ENCODE measurements around the gene SIRT2. TPM values are rescaled to one million over a fixed set of nuclear protein-coding genes. Genes with fewer than 3 reads are reported as not detected.

The SIRT2 gene
- total and polyA plus RNA-seq, 2 of the 13 experiments (the other 11 are each of a cell fraction or from before 2014, with no cell fraction given): 22.3 to 26.1 TPM

GRCh38 chr19:38851622-38852230 is 47.7 kb downstream of the SIRT2 start (continued):
- TF ChIP-seq ZBED4 (CRISPR knock-in tag; IDR thresholded peaks at IDR 0.05; ENCODE audit: borderline replicate concordance) (no peak; the same call in 1 of the 2 replicates), ZFP36 (IDR thresholded peaks at IDR 0.05; ENCODE audit: borderline replicate concordance, low read depth, low read length, partially characterized antibody) (no peak), SIX1 (CRISPR knock-in tag; IDR thresholded peaks at IDR 0.05; ENCODE audit: borderline replicate concordance) (no peak), BCLAF1 (IDR thresholded peaks at IDR 0.05) (no peak), LCORL (IDR thresholded peaks at IDR 0.05) (no peak), LCORL (CRISPR knock-in tag; IDR thresholded peaks at IDR 0.05) (peak; percentile 61), ZNF790 (CRISPR knock-in tag; IDR thresholded peaks at IDR 0.05; ENCODE audit: borderline replicate concordance) (no peak; the same call in 1 of the 2 replicates), SRY (CRISPR knock-in tag; IDR thresholded peaks at IDR 0.05) (no peak), RNF219 (CRISPR knock-in tag; IDR thresholded peaks at IDR 0.05) (no peak), ETS1 (CRISPR knock-in tag; IDR thresholded peaks at IDR 0.05) (no peak), ONECUT2 (CRISPR knock-in tag; IDR thresholded peaks at IDR 0.05) (no peak), ZNF296 (CRISPR knock-in tag; conservative IDR thresholded peaks at IDR 0.05) (no peak), ZNF850 (CRISPR knock-in tag; conservative IDR thresholded peaks at IDR 0.05) (no peak), PAWR (CRISPR knock-in tag; IDR thresholded peaks at IDR 0.05; ENCODE audit: borderline replicate concordance) (no peak), PRDM15 (CRISPR knock-in tag; IDR thresholded peaks at IDR 0.05) (no peak)

All from HepG2 (cell line).